Loucy (cell line): ENCODE results near the gene HS3ST5.
"Not testable (repeated sequence)": the region's sequence is repeated elsewhere in the genome, so short reads cannot be mapped to it uniquely, and the experiment has no call there.

Source experiments
- H2AFZ ChIP-seq: fragments of 200-600 bp; sonication (generic); 2 replicates; pipeline ENCODE4 v1.6.0; 2016; ENCODE audit warnings: antibody characterized with exemption, mild to moderate bottlenecking, low read length, moderate library complexity
- H3F3A ChIP-seq: fragments of 200-600 bp; 2 replicates; pipeline ENCODE4 v1.6.0; 2016; ENCODE audit warnings: antibody characterized with exemption, low read depth, mild to moderate bottlenecking
- H3K27me3 ChIP-seq: fragments of 200-600 bp; sonication (generic); 2 replicates; pipeline ENCODE4 v1.6.1; 2014; ENCODE audit warnings: low read length, mild to moderate bottlenecking; ENCODE audit not compliant: insufficient read depth, poor library complexity, severe bottlenecking
- H3K36me3 ChIP-seq: fragments of 200-600 bp; sonication (generic); 2 replicates; pipeline ENCODE4 v1.6.1; 2016; ENCODE audit warnings: low read length; ENCODE audit not compliant: insufficient read depth
- H3K4me1 ChIP-seq: fragments of 200-600 bp; sonication (generic); 2 replicates; pipeline ENCODE4 v1.5.1; 2014; ENCODE audit warnings: low read length, mild to moderate bottlenecking; ENCODE audit not compliant: insufficient read depth, poor library complexity, severe bottlenecking
- H3K4me2 ChIP-seq: fragments of 200-600 bp; sonication (generic); 2 replicates; pipeline ENCODE4 v1.6.0; 2014; ENCODE audit warnings: antibody characterized with exemption, low read length, low read depth, mild to moderate bottlenecking; ENCODE audit not compliant: poor library complexity, severe bottlenecking
- H3K4me3 ChIP-seq: fragments of 200-600 bp; sonication (generic); 2 replicates; pipeline ENCODE4 v1.5.1; 2014; ENCODE audit warnings: low read length, mild to moderate bottlenecking, mixed read lengths; ENCODE audit not compliant: poor library complexity, severe bottlenecking
- H3K79me2 ChIP-seq: fragments of 200-600 bp; sonication (generic); 2 replicates; pipeline ENCODE4 v1.6.1; 2014; ENCODE audit warnings: low read length; ENCODE audit not compliant: insufficient read depth
- H3K9ac ChIP-seq: fragments of 200-600 bp; sonication (generic); 2 replicates; pipeline ENCODE4 v1.6.0; 2014; ENCODE audit warnings: mild to moderate bottlenecking, low read depth, low read length, moderate library complexity; ENCODE audit not compliant: poor library complexity, severe bottlenecking
- H3K9me2 ChIP-seq: fragments of 200-600 bp; sonication (generic); replicated peaks from 2 replicates; pipeline ENCODE4 v1.6.1; 2016; ENCODE audit warnings: low read depth, low read length, mixed read lengths
- H3K9me3 ChIP-seq: fragments of 200-600 bp; sonication (generic); 2 replicates; pipeline ENCODE4 v1.6.1; 2014; ENCODE audit warnings: mild to moderate bottlenecking, antibody characterized with exemption, low read length, low read depth; ENCODE audit not compliant: insufficient read depth
- H4K20me1 ChIP-seq: fragments of 200-600 bp; sonication (generic); 2 replicates; pipeline ENCODE4 v1.6.0; 2014; ENCODE audit warnings: antibody characterized with exemption, low read length, mild to moderate bottlenecking; ENCODE audit not compliant: insufficient read depth, poor library complexity, severe bottlenecking
- CTCF ChIP-seq: fragments of 200-600 bp; sonication (generic); conservative IDR thresholded peaks from 2 replicates; pipeline ENCODE4 v1.5.1; 2014; ENCODE audit warnings: mild to moderate bottlenecking, antibody characterized with exemption, low read length
- EZH2phosphoT487 ChIP-seq: fragments of 200-600 bp; IDR thresholded peaks from 2 replicates; pipeline ENCODE4 v1.6.1; 2018; ENCODE audit warnings: antibody characterized with exemption, mild to moderate bottlenecking, moderate library complexity, borderline replicate concordance

Gene HS3ST5

GRCh38 chr6:114319749-114320148 is 23.1 kb downstream of the HS3ST5 start:
- no peaks in the 10 kb centered on the region for H3K9me2 ChIP-seq
- H3K4me3 ChIP-seq: no peak overlapping the region
- H3K4me1 ChIP-seq: no peaks in the 10 kb centered on the region
- no peaks in the 10 kb centered on the region for H3F3A ChIP-seq
- H3K9me3 ChIP-seq: no peaks in the 10 kb centered on the region
- TF ChIP-seq EZH2phosphoT487 (no peak), CTCF (no peak)
- H3K27me3 ChIP-seq: no peaks in the 10 kb centered on the region
- no peak overlapping the region for H3K9ac ChIP-seq
- H3K79me2 ChIP-seq: no peaks in the 10 kb centered on the region
- no peak overlapping the region for H3K4me2 ChIP-seq
- H3K36me3 ChIP-seq: no peaks in the 10 kb centered on the region
- no peak overlapping the region for H2AFZ ChIP-seq
- H4K20me1 ChIP-seq: no peaks in the 10 kb centered on the region

GRCh38 chr6:114315831-114316595 is 26.8 kb downstream of the HS3ST5 start:
- H3K9me3 ChIP-seq: no peaks in the 10 kb centered on the region
- no peaks in the 10 kb centered on the region for H3K36me3 ChIP-seq
- no peak overlapping the region for H3K4me2 ChIP-seq
- H3K9me2 ChIP-seq: no peaks in the 10 kb centered on the region
- no peak overlapping the region for H2AFZ ChIP-seq
- no peaks in the 10 kb centered on the region for H4K20me1 ChIP-seq
- H3K27me3 ChIP-seq: no peaks in the 10 kb centered on the region
- H3K9ac ChIP-seq: no peak overlapping the region
- H3K4me1 ChIP-seq: no peaks in the 10 kb centered on the region
- no peak overlapping the region for H3K4me3 ChIP-seq
- no peak for TF ChIP-seq EZH2phosphoT487
- TF ChIP-seq CTCF: no peak
- H3F3A ChIP-seq: no peaks in the 10 kb centered on the region
- H3K79me2 ChIP-seq: no peaks in the 10 kb centered on the region

- H3K9ac ChIP-seq, H3K4me3 ChIP-seq, H3K9me3 ChIP-seq, H3F3A ChIP-seq, H2AFZ ChIP-seq, H3K4me2 ChIP-seq, H3K27me3 ChIP-seq, H4K20me1 ChIP-seq, H3K9me2 ChIP-seq, H3K4me1 ChIP-seq, H3K79me2 ChIP-seq, H3K36me3 ChIP-seq: not testable (repeated sequence)
Observed at GRCh38 chr6:114313816-114314215, 29.0 kb downstream of the HS3ST5 start.

- Histone ChIP-seq H3K9ac (no peak overlapping the region), H3K4me2 (no peak overlapping the region), H3K79me2 (no peaks in the 10 kb centered on the region), H3K9me3 (no peaks in the 10 kb centered on the region), H3K27me3 (no peaks in the 10 kb centered on the region), H3F3A (no peaks in the 10 kb centered on the region), H4K20me1 (no peaks in the 10 kb centered on the region), H2AFZ (no peak overlapping the region), H3K9me2 (no peaks in the 10 kb centered on the region), H3K4me3 (no peak overlapping the region), H3K4me1 (no peaks in the 10 kb centered on the region), H3K36me3 (no peaks in the 10 kb centered on the region)
- no peak for TF ChIP-seq EZH2phosphoT487
- no peak for TF ChIP-seq CTCF
Observed at GRCh38 chr6:114312931-114313330, 29.9 kb downstream of the HS3ST5 start.
